COLO668 (cell line): ENCODE measurements around the gene LRRC1.

Experiments
- DNase-seq: peaks from one replicate; lab custom pipeline; 2025; ENCODE audit not compliant: unreplicated experiment; lab: John Stamatoyannopoulos, UW

LRRC1 gene

GRCh38 chr6:53845280-53846195, 50.7 kb downstream of the LRRC1 start:
- no peak for DNase-seq

GRCh38 chr6:53846250-53846649, 51.4 kb downstream of the LRRC1 start:
- DNase-seq = no peak

- DNase-seq = no peak
Observed at GRCh38 chr6:53847796-53848314, 53.0 kb downstream of the LRRC1 start.

- DNase-seq = no peak
Observed at GRCh38 chr6:53850527-53850926, 55.7 kb downstream of the LRRC1 start.

GRCh38 chr6:53851561-53851960, 56.8 kb downstream of the LRRC1 start:
- DNase-seq = no peak

GRCh38 chr6:53852805-53853204, 58.0 kb downstream of the LRRC1 start:
- DNase-seq = no peak

- no peak for DNase-seq
Observed at GRCh38 chr6:53854843-53855567, 60.2 kb downstream of the LRRC1 start.

GRCh38 chr6:53855940-53856339, 61.1 kb downstream of the LRRC1 start:
- no peak for DNase-seq

GRCh38 chr6:53857318-53858094, 62.7 kb downstream of the LRRC1 start:
- no peak for DNase-seq

GRCh38 chr6:53858196-53858595, 63.4 kb downstream of the LRRC1 start:
- no peak for DNase-seq

GRCh38 chr6:53858913-53859312, 64.1 kb downstream of the LRRC1 start:
- DNase-seq = no peak

- DNase-seq = no peak
Observed at GRCh38 chr6:53860511-53860910, 65.7 kb downstream of the LRRC1 start.

GRCh38 chr6:53861518-53861917, 66.7 kb downstream of the LRRC1 start:
- DNase-seq = no peak

- DNase-seq = no peak
Observed at GRCh38 chr6:53862662-53863462, 68.1 kb downstream of the LRRC1 start.

GRCh38 chr6:53864781-53865180, 70.0 kb downstream of the LRRC1 start:
- no peak for DNase-seq

- DNase-seq = no peak
Observed at GRCh38 chr6:53866226-53866625, 71.4 kb downstream of the LRRC1 start.

- DNase-seq = no peak
Observed at GRCh38 chr6:53868626-53869025, 73.8 kb downstream of the LRRC1 start.

- DNase-seq = no peak
Observed at GRCh38 chr6:53869964-53870363, 75.2 kb downstream of the LRRC1 start.

- DNase-seq = no peak
Observed at GRCh38 chr6:53873922-53874321, 79.1 kb downstream of the LRRC1 start.

- DNase-seq = no peak
Observed at GRCh38 chr6:53874964-53875363, 80.2 kb downstream of the LRRC1 start.
